Subcutaneous abdominal adipose tissue (tissue), 5 donors: ENCODE measurements around the gene FAM3C.
A peak's percentile ranks its signal among the peaks of the same experiment; 100 is the strongest.
"Not testable (repeated sequence)": the region's sequence is repeated elsewhere in the genome, so short reads cannot be mapped to it uniquely, and the experiment has no call there.

Experiments used
- H3K27ac ChIP-seq: one replicate; pipeline ENCODE4 v1.7.0; 2013; ENCODE audit warnings: low read depth, mild to moderate bottlenecking, inconsistent platforms, low read length, moderate library complexity
- H3K27me3 ChIP-seq, 5 donors: one replicate each; pipeline ENCODE4 v1.7.0; 2013; ENCODE audit warnings: low read length in 5 of 5, inconsistent platforms in 1 of 5; ENCODE audit not compliant: control insufficient read depth in 5 of 5, insufficient read depth in 4 of 5
- H3K36me3 ChIP-seq, 5 donors: one replicate each; pipeline ENCODE4 v1.7.0; 2013; ENCODE audit warnings: low read length in 5 of 5; ENCODE audit not compliant: control insufficient read depth in 5 of 5, insufficient read depth in 5 of 5
- H3K4me1 ChIP-seq, 5 donors: one replicate each; pipeline ENCODE4 v1.7.0; 2013; ENCODE audit warnings: low read length in 5 of 5, mild to moderate bottlenecking in 3 of 5, moderate library complexity in 1 of 5; ENCODE audit not compliant: control insufficient read depth in 5 of 5, insufficient read depth in 5 of 5
- H3K4me3 ChIP-seq, 5 donors: one replicate each; pipeline ENCODE4 v1.7.0; 2013; ENCODE audit warnings: low read length in 5 of 5, low read depth in 1 of 5
- H3K9ac ChIP-seq, 5 donors: one replicate each; pipeline ENCODE4 v1.7.0; 2013; ENCODE audit warnings: low read length in 5 of 5, mild to moderate bottlenecking in 4 of 5, moderate library complexity in 3 of 5
- H3K9me3 ChIP-seq, 5 donors: one replicate each; pipeline ENCODE4 v1.7.0; 2013; ENCODE audit warnings: low read length in 5 of 5; ENCODE audit not compliant: control insufficient read depth in 5 of 5
- donor health status: healthy.
- donor health status: healthy.
- donor health status: healthy.
- donor health status: healthy.
- donor health status: healthy.

FAM3C gene

DNA sequence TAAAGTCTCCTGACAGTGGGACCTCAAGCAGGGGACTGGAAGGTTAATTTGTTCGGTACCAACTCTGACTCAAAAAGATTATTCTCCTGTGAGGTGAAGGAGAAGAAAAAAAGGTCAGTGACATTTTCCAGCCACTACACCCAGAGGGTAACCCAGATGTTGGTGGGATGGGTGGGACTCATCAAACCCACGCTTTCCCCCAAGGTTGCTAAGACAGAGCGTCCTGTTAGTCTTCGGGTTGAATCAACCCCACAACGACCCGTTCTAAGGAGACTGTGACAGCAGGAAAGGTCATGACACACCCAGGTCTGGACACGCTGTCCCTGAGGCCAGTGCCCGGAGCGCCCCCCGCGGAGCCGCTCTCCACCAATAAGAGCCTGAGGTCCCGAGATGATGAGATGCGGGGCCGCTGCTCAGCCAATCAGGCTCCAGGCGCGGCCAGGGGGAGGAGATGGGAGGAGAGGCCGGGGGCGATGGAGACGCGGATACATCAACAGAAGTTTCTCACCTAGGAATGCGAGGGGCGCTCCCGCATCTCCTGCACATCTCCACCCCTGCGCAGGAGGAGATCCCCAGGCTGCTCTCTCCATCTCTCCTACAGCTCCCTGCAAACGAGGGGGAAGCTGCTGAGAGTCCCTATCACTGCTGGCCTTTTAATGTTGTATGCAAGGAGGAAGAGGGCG is 67.5 kb downstream of the FAM3C start, which contains the start of gene WNT16:
TSS of gene WNT16 (plus strand) at position 493 of the 683 bp plus-strand sequence. CDS start 293 bp downstream, outside the sequence.
- Histone ChIP-seq H3K4me1 (peaks cover 0 to 23% (median 20%) of the 10 kb centered on the region in 5 donors), H3K36me3 (no peaks in the 10 kb centered on the region), H3K27me3 (peaks cover 21 to 41% (median 36%) of the 10 kb centered on the region in 5 donors), H3K9me3 (no peaks in the 10 kb centered on the region), H3K9ac (no peak within 1 kb of the TSS), H3K27ac (no peak within 1 kb of the TSS), H3K4me3 (peak within 1 kb of the TSS; percentile 35 to 68 (median 42))

DNA sequence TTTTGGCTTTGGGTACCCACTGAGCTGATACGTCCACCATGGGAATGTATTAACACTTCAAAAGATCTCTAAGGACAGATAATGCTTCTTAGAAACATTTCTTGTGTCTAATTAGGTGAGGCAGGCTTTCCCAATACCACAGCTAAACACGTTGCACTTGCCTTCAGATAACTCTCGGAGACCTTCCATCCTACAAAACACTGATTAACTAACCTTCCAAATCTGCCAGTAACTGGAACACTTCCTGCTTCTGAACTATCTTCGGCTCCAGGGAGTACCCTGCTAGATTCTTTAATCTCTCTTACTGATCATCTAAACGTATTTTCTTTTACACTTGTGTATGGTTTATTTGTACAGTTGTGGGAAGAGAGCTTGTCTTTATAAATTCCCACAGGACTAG is 68.4 kb downstream of the FAM3C start:
- H3K4me1 ChIP-seq, result peaks cover 0 to 26% (median 20%) of the 10 kb centered on the region in 5 donors
- H3K27me3 ChIP-seq, result peaks cover 21 to 41% (median 36%) of the 10 kb centered on the region in 5 donors
- no peak overlapping the region for H3K9ac ChIP-seq
- no peak overlapping the region for H3K27ac ChIP-seq
- H3K36me3 ChIP-seq, result no peaks in the 10 kb centered on the region
- no peak overlapping the region for H3K4me3 ChIP-seq
- H3K9me3 ChIP-seq, result no peaks in the 10 kb centered on the region

DNA sequence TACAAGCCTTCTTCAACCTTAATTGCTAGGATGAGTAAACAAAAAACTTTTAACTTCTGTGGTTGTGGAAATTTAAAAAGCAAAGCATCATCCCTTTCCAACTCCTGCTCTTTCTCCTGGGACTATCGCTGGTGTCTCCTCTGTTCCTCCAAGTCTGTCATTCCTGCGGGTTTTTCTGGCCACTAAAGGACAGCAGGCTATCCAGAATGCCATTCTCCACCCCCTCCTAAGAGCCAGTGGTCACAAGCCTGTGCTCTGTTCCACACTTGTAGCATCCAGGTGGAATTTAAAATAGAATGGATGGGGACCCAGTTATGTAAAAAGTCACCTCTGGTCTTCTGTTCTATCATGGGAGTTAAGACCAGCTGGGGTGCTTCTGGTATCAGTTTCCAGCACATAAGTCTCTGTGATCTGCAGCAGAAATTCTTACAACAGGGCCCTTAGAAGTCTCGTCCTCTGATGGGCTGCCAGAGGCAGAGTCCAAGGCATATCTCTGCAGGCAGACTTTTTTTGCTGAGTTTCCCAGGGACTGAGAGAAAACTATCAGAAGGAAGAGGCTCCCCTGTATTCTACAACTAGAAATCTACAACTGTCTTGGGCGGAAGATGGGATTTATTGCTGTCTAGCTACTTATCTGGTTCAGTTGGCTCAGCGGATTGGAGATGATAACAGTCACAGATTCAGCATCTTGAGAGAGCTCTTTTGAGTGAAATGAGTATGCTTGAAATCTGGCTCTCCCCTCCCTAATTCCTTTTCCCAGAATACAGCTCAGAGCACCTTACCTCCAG is 72.4 kb downstream of the FAM3C start:
- Histone ChIP-seq H3K36me3 (no peaks in the 10 kb centered on the region), H3K4me3 (no peak overlapping the region), H3K9me3 (no peaks in the 10 kb centered on the region), H3K27me3 (peaks cover 0 to 8% (median 6%) of the 10 kb centered on the region in 5 donors), H3K9ac (no peak overlapping the region), H3K4me1 (peaks cover 0 to 6% (median under 1%) of the 10 kb centered on the region in 5 donors), H3K27ac (no peak overlapping the region)

DNA sequence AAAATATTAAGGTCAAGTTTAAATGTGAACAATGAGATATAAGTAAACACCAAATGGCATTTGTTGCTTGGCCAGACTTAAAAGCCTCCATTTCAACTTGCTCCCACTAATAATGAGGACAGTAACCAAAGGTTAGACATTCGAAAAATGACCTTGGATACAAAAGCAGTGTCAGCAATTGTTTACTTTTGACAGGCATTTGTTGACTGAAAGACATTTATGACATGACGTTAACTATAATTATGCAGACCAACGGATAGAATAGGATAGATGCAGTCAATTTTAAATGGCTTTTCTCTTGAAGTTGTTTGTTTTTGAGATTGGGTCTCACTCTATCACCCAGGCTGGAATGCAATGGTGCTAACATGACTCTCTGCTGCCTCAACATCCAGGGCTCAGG is 73.6 kb downstream of the FAM3C start:
- Histone ChIP-seq H3K36me3 (no peaks in the 10 kb centered on the region), H3K9ac (no peak overlapping the region), H3K9me3 (no peaks in the 10 kb centered on the region), H3K4me1 (peaks cover 0 to 6% (median 0%) of the 10 kb centered on the region in 5 donors), H3K27ac (no peak overlapping the region), H3K27me3 (no peaks in the 10 kb centered on the region), H3K4me3 (no peak overlapping the region)

DNA sequence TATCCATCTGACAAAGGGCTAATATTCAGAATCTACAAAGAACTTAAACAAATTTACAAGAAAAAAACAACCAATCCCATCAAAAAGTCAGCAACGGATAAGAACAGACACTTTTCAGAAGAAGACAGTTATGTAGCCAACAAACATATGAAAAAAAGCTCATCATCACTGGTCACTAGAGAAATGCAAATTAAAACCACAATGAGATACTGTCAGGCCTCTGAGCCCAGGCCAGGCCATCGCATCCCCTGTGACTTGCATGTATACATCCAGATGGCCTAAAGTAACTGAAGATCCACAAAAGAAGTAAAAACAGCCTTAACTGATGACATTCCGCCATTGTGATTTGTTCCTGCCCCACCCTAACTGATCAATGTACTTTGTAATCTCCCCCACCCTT is 80.9 kb downstream of the FAM3C start:
- H3K36me3 ChIP-seq, H3K27ac ChIP-seq, H3K9me3 ChIP-seq, H3K4me3 ChIP-seq, H3K9ac ChIP-seq, H3K27me3 ChIP-seq: not testable (repeated sequence)
- H3K4me1 ChIP-seq, result peaks cover 0 to 15% (median 12%) of the 10 kb centered on the region in 5 donors

DNA sequence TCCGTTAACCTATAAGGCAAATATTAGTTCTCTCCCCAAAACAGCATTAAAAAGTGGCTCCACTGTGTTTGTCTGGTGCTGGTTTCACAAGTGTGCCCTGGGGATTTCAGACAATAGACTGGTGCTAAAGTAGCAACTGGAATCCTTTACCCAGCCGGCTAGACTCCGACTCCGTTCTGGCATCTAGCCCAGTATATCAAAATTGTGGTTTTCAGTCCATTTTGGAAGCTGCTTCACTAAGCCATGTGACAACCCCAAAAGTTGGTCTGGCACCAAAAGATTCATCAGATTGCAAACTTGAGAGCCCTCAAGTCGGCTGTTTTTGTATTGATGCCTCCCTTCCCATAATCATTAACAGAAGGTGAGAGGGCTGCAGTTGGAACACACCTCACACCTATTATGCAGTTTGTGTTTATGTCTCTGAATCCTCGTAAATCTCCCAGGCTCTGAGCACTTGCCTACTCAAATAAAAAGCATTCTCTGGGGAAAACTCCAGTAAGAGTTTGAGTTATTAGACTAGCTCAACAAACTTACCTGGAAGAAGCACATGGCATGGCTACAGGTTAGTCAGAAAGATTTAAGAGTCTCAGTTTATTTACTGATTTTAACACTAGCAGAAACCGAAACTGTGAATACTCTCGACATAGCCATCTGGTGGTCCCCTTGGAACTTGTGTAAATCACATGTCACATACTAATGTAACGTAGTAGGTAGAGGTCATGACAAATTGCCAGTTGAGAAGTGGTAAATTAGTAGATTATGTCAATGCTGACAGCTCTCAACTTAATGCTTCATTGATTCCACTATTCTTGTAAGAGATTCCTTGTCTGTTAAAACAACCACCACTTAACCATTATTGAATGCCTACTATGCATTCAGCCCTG is 82.1 kb downstream of the FAM3C start:
- H3K9me3 ChIP-seq, result peaks cover 0 to 3% (median 2%) of the 10 kb centered on the region in 5 donors
- H3K4me1 ChIP-seq, result peaks cover 0 to 15% (median 12%) of the 10 kb centered on the region in 5 donors
- H3K27ac ChIP-seq, result no peak overlapping the region
- H3K9ac ChIP-seq, result no peak overlapping the region
- H3K4me3 ChIP-seq, result peak overlapping the region in 3 of 5 donors; percentile 7 to 33 (median 13)
- H3K36me3 ChIP-seq, result no peaks in the 10 kb centered on the region
- H3K27me3 ChIP-seq, result no peaks in the 10 kb centered on the region

DNA sequence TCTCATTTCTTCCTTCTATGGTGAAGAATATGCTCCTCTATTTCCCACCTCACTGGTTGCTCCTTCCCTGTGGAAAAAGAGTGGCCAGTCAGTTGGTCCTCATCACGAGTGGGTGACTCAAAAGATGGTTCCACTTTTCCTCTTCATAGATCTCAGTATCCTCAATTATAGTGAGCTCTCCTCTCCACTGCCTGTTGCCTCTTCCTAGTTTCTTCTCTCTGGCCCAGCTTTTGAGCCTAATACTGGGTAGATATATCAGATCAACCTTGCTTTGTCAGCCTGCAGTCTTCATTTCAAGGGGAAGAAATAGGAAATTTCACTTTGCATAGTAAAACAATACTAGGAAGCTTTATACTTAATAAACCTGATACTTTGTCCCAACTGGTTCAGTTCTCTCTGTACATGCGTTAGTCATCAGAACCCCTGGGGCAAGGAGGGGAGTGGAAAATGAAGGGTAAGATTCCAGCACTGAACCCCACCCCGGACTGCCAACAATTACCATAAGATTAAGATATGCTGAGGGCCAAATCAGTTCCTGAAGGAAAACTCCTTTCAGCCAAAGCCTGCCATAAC is 82.8 kb downstream of the FAM3C start:
- Histone ChIP-seq H3K27me3 (no peaks in the 10 kb centered on the region), H3K9me3 (peaks cover 0 to 3% (median 2%) of the 10 kb centered on the region in 5 donors), H3K9ac (no peak overlapping the region), H3K27ac (no peak overlapping the region), H3K4me1 (peaks cover 0 to 15% (median 12%) of the 10 kb centered on the region in 5 donors), H3K4me3 (peak overlapping the region in 3 of 5 donors; percentile 7 to 33 (median 13)), H3K36me3 (no peaks in the 10 kb centered on the region)

DNA sequence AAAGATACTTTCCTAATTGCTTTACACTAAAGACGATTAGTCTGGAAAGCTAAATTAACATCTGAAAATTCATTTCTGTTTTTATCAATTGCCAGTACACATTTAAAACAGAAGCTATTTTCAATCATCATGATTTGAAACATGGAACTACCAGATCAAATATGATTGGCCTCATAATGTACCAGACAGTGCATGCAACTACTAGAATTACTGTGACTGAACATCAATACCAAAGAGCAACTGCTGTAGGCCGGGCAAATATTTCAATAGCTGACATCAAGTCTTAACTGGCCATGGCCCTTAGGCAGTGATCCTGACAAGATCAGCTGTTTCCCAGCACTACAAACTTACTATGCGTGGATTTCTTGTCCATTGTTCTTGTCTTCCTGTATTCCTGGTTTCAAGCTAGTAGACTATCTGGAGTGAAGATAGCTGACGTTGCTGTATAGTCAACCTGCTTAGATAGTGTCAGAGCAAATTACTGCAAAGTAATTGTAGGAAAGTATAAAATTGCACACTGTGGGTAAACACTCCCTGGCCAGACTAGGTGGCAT is 89.0 kb downstream of the FAM3C start:
- H3K9ac ChIP-seq, result no peak overlapping the region
- no peak overlapping the region for H3K4me3 ChIP-seq
- no peak overlapping the region for H3K27ac ChIP-seq
- peaks cover 0 to 3% (median 2%) of the 10 kb centered on the region in 5 donors for H3K9me3 ChIP-seq
- no peaks in the 10 kb centered on the region for H3K27me3 ChIP-seq
- peaks cover 0 to 20% (median 9%) of the 10 kb centered on the region in 5 donors for H3K4me1 ChIP-seq
- H3K36me3 ChIP-seq, result no peaks in the 10 kb centered on the region

DNA sequence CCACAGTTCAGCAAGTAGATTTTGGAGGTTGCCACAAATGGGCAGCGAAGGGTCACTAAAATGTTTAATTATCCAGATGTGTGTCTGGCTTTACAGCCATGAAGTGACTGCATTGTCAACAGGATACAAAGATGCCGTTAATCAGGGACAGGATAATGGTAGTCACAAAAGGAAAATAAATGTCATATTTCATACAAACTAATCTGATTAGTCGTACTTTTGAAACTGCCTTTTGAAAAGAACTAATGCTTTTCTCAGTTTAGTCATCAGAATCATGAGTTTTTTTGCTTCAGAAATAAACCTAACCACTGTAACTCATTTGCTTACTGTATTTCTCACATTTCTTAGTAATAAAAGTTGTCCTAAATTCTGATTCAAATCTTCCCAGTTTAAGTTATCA is 89.5 kb downstream of the FAM3C start:
- Histone ChIP-seq H3K27me3 (no peaks in the 10 kb centered on the region), H3K4me1 (peaks cover 0 to 20% (median 9%) of the 10 kb centered on the region in 5 donors), H3K9ac (no peak overlapping the region), H3K36me3 (no peaks in the 10 kb centered on the region), H3K4me3 (no peak overlapping the region), H3K27ac (no peak overlapping the region), H3K9me3 (peaks cover 0 to 3% (median 2%) of the 10 kb centered on the region in 5 donors)
